ENCODE results near the gene CNN1. TPM values are rescaled to one million over a fixed set of nuclear protein-coding genes. Genes with fewer than 3 reads are reported as not detected.
A peak's percentile ranks its signal among the peaks of the same experiment; 100 is the strongest.

The CNN1 gene
- total RNA-seq, 1 experiment from 2014 or later: 0.98 TPM

Small RNAs within 50 kb of the gene (microRNA-seq; reads per million reads assigned to microRNA genes)
- gene MIR7974 (ENCODE audit: unreplicated experiment): 4.8 reads per million, percentile 11 among the genes with 10 or more reads in this experiment

Other genes with a start within 250 kb of the CNN1 start
- gene TSPAN16, start 242.7 kb upstream of the CNN1 start, total RNA-seq (2021; ENCODE audit: unreplicated experiment): not detected
- gene RAB3D, start 199.2 kb upstream of the CNN1 start, total RNA-seq (2021; ENCODE audit: unreplicated experiment): 46.6 TPM
- gene TMEM205, start 192.6 kb upstream of the CNN1 start, total RNA-seq (2021; ENCODE audit: unreplicated experiment): 133 TPM
- gene CCDC159, start 192.3 kb upstream of the CNN1 start, total RNA-seq (2021; ENCODE audit: unreplicated experiment): 46.6 TPM
- 43.3 TPM for gene PLPPR2, start 183.4 kb upstream of the CNN1 start, total RNA-seq (2021; ENCODE audit: unreplicated experiment)
- gene SWSAP1, start 164.2 kb upstream of the CNN1 start, total RNA-seq (2021; ENCODE audit: unreplicated experiment): 3.1 TPM
- 16.4 TPM for gene EPOR, start 154.5 kb upstream of the CNN1 start, total RNA-seq (2021; ENCODE audit: unreplicated experiment)
- 22.6 TPM for gene RGL3, start 119.5 kb upstream of the CNN1 start, total RNA-seq (2021; ENCODE audit: unreplicated experiment)
- 1.9 TPM for gene ODAD3, start 103.7 kb upstream of the CNN1 start, total RNA-seq (2021; ENCODE audit: unreplicated experiment)
- 399 TPM for gene PRKCSH, start 103.2 kb upstream of the CNN1 start, total RNA-seq (2021; ENCODE audit: unreplicated experiment)
- not detected for gene ELAVL3, start 57.8 kb upstream of the CNN1 start, total RNA-seq (2021; ENCODE audit: unreplicated experiment)
- gene ZNF653, start 33.0 kb upstream of the CNN1 start, total RNA-seq (2021; ENCODE audit: unreplicated experiment): 10.4 TPM
- gene ECSIT, start 9.7 kb upstream of the CNN1 start, total RNA-seq (2021; ENCODE audit: unreplicated experiment): 39.4 TPM
- 62.2 TPM for gene ELOF1, start 20.4 kb downstream of the CNN1 start, total RNA-seq (2021; ENCODE audit: unreplicated experiment)
- gene ACP5, start 38.8 kb downstream of the CNN1 start, total RNA-seq (2021; ENCODE audit: unreplicated experiment): 0.85 TPM
- gene ZNF627, start 58.6 kb downstream of the CNN1 start, total RNA-seq (2021; ENCODE audit: unreplicated experiment): 10.7 TPM
- gene ZNF823, start 200.1 kb downstream of the CNN1 start, total RNA-seq (2021; ENCODE audit: unreplicated experiment): 5.0 TPM
- gene ZNF441, start 228.1 kb downstream of the CNN1 start, total RNA-seq (2021; ENCODE audit: unreplicated experiment): 2.8 TPM

All from Panc1 (cell line).